Loucy (cell line): ENCODE results near the gene HRH1.

Source experiments
- EZH2phosphoT487 ChIP-seq: fragments of 200-600 bp; IDR thresholded peaks from 2 replicates; pipeline ENCODE4 v1.6.1; 2018; ENCODE audit warnings: antibody characterized with exemption, mild to moderate bottlenecking, moderate library complexity, borderline replicate concordance
- TF ChIP-seq, protein P1 (sequence below): fragments of 200-600 bp; sonication (generic); conservative IDR thresholded peaks from 2 replicates; pipeline ENCODE4 v1.5.1; 2014; ENCODE audit warnings: mild to moderate bottlenecking, antibody characterized with exemption, low read length

DNA sequence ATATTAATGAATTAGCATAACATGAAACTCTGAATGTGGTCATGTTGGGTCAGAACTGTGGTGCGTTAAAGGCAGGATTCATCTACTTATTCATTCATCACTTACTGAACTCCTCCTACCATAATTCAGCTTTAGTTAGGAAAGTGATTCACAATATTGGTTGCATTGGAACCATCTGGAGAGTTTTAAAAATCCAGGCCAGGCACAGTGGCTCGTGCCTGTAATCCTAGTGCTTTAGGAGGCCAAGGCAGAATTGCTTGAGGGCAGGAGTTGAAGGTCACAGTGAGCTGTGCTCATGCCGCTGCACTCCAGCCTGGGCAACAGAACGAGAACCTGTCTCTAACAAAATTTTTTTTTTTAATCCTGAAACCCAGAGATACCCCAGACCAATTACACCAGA lies 73.7 kb downstream of the HRH1 start:
- TF ChIP-seq, protein P1, sequence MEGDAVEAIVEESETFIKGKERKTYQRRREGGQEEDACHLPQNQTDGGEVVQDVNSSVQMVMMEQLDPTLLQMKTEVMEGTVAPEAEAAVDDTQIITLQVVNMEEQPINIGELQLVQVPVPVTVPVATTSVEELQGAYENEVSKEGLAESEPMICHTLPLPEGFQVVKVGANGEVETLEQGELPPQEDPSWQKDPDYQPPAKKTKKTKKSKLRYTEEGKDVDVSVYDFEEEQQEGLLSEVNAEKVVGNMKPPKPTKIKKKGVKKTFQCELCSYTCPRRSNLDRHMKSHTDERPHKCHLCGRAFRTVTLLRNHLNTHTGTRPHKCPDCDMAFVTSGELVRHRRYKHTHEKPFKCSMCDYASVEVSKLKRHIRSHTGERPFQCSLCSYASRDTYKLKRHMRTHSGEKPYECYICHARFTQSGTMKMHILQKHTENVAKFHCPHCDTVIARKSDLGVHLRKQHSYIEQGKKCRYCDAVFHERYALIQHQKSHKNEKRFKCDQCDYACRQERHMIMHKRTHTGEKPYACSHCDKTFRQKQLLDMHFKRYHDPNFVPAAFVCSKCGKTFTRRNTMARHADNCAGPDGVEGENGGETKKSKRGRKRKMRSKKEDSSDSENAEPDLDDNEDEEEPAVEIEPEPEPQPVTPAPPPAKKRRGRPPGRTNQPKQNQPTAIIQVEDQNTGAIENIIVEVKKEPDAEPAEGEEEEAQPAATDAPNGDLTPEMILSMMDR = no peak
- no peak for TF ChIP-seq EZH2phosphoT487
